Smooth muscle cell (in vitro differentiated cells): Measurements from ENCODE around the gene IFT81. TPM values are rescaled to one million over a fixed set of nuclear protein-coding genes. Genes with fewer than 3 reads are reported as not detected.

Experiments
- DNase-seq: peaks from one replicate; lab custom pipeline; 2025; ENCODE audit not compliant: unreplicated experiment; lab: John Stamatoyannopoulos, UW
- H2AFZ ChIP-seq: fragments of 200-600 bp; sonication (generic); 2 replicates; pipeline ENCODE4 v1.6.0; 2016; ENCODE audit warnings: antibody characterized with exemption, low read depth, mild to moderate bottlenecking
- H3F3A ChIP-seq: fragments of 200-600 bp; sonication (generic); 2 replicates; pipeline ENCODE4 v1.6.0; 2017; ENCODE audit warnings: antibody characterized with exemption, low read depth
- H3K27ac ChIP-seq: fragments of 200-600 bp; sonication (generic); 2 replicates; pipeline ENCODE4 v1.5.1; 2016; ENCODE audit warnings: low read depth, mild to moderate bottlenecking
- H3K27me3 ChIP-seq: fragments of 200-600 bp; sonication (generic); 2 replicates; pipeline ENCODE4 v1.6.1; 2016; ENCODE audit warnings: low read depth, mild to moderate bottlenecking
- H3K36me3 ChIP-seq: fragments of 200-600 bp; sonication (generic); 2 replicates; pipeline ENCODE4 v1.5.1; 2016; ENCODE audit warnings: low read depth
- H3K4me1 ChIP-seq: fragments of 200-600 bp; sonication (generic); 2 replicates; pipeline ENCODE4 v1.5.1; 2016; ENCODE audit warnings: low read depth
- H3K4me2 ChIP-seq: fragments of 200-600 bp; sonication (generic); 2 replicates; pipeline ENCODE4 v1.6.0; 2016; ENCODE audit warnings: mild to moderate bottlenecking
- H3K4me3 ChIP-seq: fragments of 200-600 bp; sonication (generic); 2 replicates; pipeline ENCODE4 v1.5.1; 2016; ENCODE audit warnings: mild to moderate bottlenecking
- H3K79me2 ChIP-seq: fragments of 200-600 bp; sonication (generic); 2 replicates; pipeline ENCODE4 v1.6.0; 2016; ENCODE audit warnings: low read depth, mild to moderate bottlenecking
- H3K9ac ChIP-seq: fragments of 200-600 bp; sonication (generic); 2 replicates; pipeline ENCODE4 v1.6.0; 2016; ENCODE audit warnings: low read depth
- H3K9me3 ChIP-seq: fragments of 200-600 bp; sonication (generic); replicated peaks from 2 replicates; pipeline ENCODE4 v1.5.1; 2016; ENCODE audit warnings: low read depth
- H4K20me1 ChIP-seq: fragments of 200-600 bp; sonication (generic); 2 replicates; pipeline ENCODE4 v1.6.0; 2016; ENCODE audit warnings: low read depth
- WGBS: methylation state at CpG from one replicate; pipeline ENCODE4 v1.1.7; 2016; ENCODE audit warnings: low lambda C conversion rate; 5-methylcytosine and 5-hydroxymethylcytosine counted together
- polyA plus RNA-seq: library from polyadenylated mRNA; unstranded; fragments of >200 nt; fragmentation: Nextera tagmentation; extraction: Ambion mirVana; gene quantifications from 2 replicates; pipeline ENCODE4 v1.2.1, GENCODE V29; 2016
- total RNA-seq: library from RNA; depleted of rRNA; stranded (reverse); fragments of >200 nt; gene quantifications from 2 replicates; pipeline ENCODE4 v1.2.3, GENCODE V29; 2014
- TF ChIP-seq, protein P1 (sequence below): fragments of 200-600 bp; sonication (generic); IDR thresholded peaks from 2 replicates; pipeline ENCODE4 v1.5.1; 2017; ENCODE audit warnings: borderline replicate concordance, mild to moderate bottlenecking, antibody characterized with exemption; ENCODE audit not compliant: insufficient read depth, poor library complexity, severe bottlenecking

Gene IFT81
- total and polyA plus RNA-seq, 2 experiments from 2014 or later: 9.1 to 11.0 TPM

- H3K79me2 ChIP-seq: no peaks in the 10 kb centered on the region
- H3K9me3 ChIP-seq: no peaks in the 10 kb centered on the region
- H3K27ac ChIP-seq: no peak overlapping the region
- no peak overlapping the region for H3K4me3 ChIP-seq
- no peak overlapping the region for H3K4me2 ChIP-seq
- H2AFZ ChIP-seq: no peak overlapping the region
- no peaks in the 10 kb centered on the region for H4K20me1 ChIP-seq
- no peak for DNase-seq
- no peaks in the 10 kb centered on the region for H3F3A ChIP-seq
- no peaks in the 10 kb centered on the region for H3K4me1 ChIP-seq
- no peaks in the 10 kb centered on the region for H3K27me3 ChIP-seq
- no peaks in the 10 kb centered on the region for H3K36me3 ChIP-seq
- H3K9ac ChIP-seq: no peak overlapping the region
- TF ChIP-seq, protein P1, sequence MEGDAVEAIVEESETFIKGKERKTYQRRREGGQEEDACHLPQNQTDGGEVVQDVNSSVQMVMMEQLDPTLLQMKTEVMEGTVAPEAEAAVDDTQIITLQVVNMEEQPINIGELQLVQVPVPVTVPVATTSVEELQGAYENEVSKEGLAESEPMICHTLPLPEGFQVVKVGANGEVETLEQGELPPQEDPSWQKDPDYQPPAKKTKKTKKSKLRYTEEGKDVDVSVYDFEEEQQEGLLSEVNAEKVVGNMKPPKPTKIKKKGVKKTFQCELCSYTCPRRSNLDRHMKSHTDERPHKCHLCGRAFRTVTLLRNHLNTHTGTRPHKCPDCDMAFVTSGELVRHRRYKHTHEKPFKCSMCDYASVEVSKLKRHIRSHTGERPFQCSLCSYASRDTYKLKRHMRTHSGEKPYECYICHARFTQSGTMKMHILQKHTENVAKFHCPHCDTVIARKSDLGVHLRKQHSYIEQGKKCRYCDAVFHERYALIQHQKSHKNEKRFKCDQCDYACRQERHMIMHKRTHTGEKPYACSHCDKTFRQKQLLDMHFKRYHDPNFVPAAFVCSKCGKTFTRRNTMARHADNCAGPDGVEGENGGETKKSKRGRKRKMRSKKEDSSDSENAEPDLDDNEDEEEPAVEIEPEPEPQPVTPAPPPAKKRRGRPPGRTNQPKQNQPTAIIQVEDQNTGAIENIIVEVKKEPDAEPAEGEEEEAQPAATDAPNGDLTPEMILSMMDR: no peak
- WGBS: 83% methylated on average over 4 of the region's 4 CpGs
Measured at GRCh38 chr12:110171636-110172035, 47.5 kb downstream of the IFT81 start.

- TF ChIP-seq, protein P1: no peak
- Histone ChIP-seq H3K4me2 (no peak overlapping the region), H3K9me3 (no peaks in the 10 kb centered on the region), H3K9ac (no peak overlapping the region), H3K4me3 (no peak overlapping the region), H3F3A (no peaks in the 10 kb centered on the region), H2AFZ (no peak overlapping the region), H3K27ac (no peak overlapping the region), H4K20me1 (no peaks in the 10 kb centered on the region), H3K4me1 (no peaks in the 10 kb centered on the region), H3K27me3 (no peaks in the 10 kb centered on the region), H3K36me3 (no peaks in the 10 kb centered on the region), H3K79me2 (no peaks in the 10 kb centered on the region)
- no peak for DNase-seq
- WGBS: 88% methylated on average over 6 of the region's 6 CpGs
Measured at GRCh38 chr12:110174373-110174996, 50.3 kb downstream of the IFT81 start.

DNA sequence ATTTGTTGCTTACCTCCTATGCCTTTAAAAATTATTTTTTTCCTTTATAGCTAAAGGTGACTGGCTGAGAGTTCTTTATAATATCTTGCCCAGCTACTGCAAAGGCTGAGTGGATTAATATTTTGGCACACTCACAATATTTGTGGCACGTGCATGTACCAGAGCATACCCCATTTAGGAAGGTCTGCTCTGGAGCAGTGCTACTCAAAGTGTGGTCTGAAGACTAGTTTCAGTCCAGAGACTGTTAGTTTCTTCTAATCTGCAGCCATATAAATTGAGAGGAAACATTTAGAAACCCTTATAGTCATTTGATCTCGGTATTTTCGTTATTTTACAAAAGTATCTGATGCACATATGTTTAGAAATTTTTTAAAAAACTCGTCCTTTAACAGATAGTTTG, 51.0 kb downstream of the IFT81 start:
- H4K20me1 ChIP-seq: no peaks in the 10 kb centered on the region
- no peaks in the 10 kb centered on the region for H3K79me2 ChIP-seq
- TF ChIP-seq, protein P1: no peak
- no peaks in the 10 kb centered on the region for H3F3A ChIP-seq
- H3K9me3 ChIP-seq: no peaks in the 10 kb centered on the region
- no peak overlapping the region for H2AFZ ChIP-seq
- no peak for DNase-seq
- no peak overlapping the region for H3K4me3 ChIP-seq
- H3K36me3 ChIP-seq: no peaks in the 10 kb centered on the region
- H3K4me1 ChIP-seq: no peaks in the 10 kb centered on the region
- no peak overlapping the region for H3K9ac ChIP-seq
- no peak overlapping the region for H3K4me2 ChIP-seq
- WGBS: 89% methylated on average over 4 of the region's 4 CpGs
- no peak overlapping the region for H3K27ac ChIP-seq
- no peaks in the 10 kb centered on the region for H3K27me3 ChIP-seq

DNA sequence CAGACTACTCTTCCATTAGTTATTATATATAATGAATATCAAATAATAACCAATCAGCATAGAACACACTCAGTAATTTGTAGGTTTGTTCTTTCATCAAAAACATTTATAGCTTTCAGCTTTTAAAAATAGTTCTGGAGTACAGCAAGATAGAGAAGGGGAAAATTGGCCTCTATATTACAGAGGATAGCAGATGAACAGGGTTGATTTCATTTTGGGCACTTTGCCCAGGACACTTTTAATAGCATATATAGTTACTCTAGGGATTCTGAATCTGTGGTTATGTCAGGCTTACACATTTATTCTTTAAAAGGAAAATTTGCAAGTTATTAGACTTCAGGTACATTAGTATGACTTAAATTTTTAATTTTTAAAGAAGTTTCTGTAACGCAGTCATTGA, 52.6 kb downstream of the IFT81 start:
- Histone ChIP-seq H3K27ac (no peak overlapping the region), H3K9ac (no peak overlapping the region), H3F3A (no peaks in the 10 kb centered on the region), H3K4me2 (no peak overlapping the region), H2AFZ (no peak overlapping the region), H3K27me3 (no peaks in the 10 kb centered on the region), H3K36me3 (no peaks in the 10 kb centered on the region), H3K4me1 (no peaks in the 10 kb centered on the region), H3K4me3 (no peak overlapping the region), H3K79me2 (no peaks in the 10 kb centered on the region), H3K9me3 (no peaks in the 10 kb centered on the region), H4K20me1 (no peaks in the 10 kb centered on the region)
- WGBS: 97% methylated on average over 1 of the region's 1 CpG
- DNase-seq: no peak
- TF ChIP-seq, protein P1: no peak
